HCT116 (cell line): Measurements from ENCODE around the gene CALCB. TPM values are rescaled to one million over a fixed set of nuclear protein-coding genes. Genes with fewer than 3 reads are reported as not detected.

Experiments used
- ATAC-seq: fragments of 200-7000 bp; cut with Tn5 transposase; 2 replicates; pipeline ENCODE4 v1.9.1; 2020; ENCODE audit warnings: mild to moderate bottlenecking, moderate library complexity
- BruUV-seq: library from RNA; stranded (reverse); fragments of 400-500 nt; replicated peaks from 2 replicates; lab custom pipeline; 2021; lab: Mats Ljungman, UMichigan
- CTCF ChIA-PET: fragments of 300-600 bp; sonication (Branson Sonifier 250); formaldehyde crosslinking; loops from one replicate; lab custom pipeline; 2021; ENCODE audit warnings: antibody characterized with exemption; lab: Charles Lee
- POLR2A ChIA-PET: fragments of 300-600, 350-600 bp; sonication (Branson Sonifier 250); formaldehyde crosslinking; loops from one replicate; lab custom pipeline; 2021; ENCODE audit warnings: antibody characterized with exemption; lab: Charles Lee
- RAD21 ChIA-PET, 2 experiments: fragments of 300-600 bp; sonication (Branson Sonifier 250); formaldehyde crosslinking; loops; one replicate each; lab custom pipeline; 2023; ENCODE audit warnings: low total read pairs in 2 of 2; ENCODE audit not compliant: uncharacterized antibody in 2 of 2, unreplicated experiment in 2 of 2, low non-redundant PET in 1 of 2; lab: Charles Lee
- DNase-seq: peaks from one replicate; pipeline ENCODE4 v3.0.0-alpha.2; 2010; ENCODE audit warnings: low read depth, low spot score
- H2AFZ ChIP-seq: fragments of 200-600 bp; shearing (Covaris generic), sonication (generic); 2 replicates; pipeline ENCODE4 v1.6.1; 2017; ENCODE audit warnings: low read depth, mixed run types, mixed read lengths, antibody characterized with exemption, low read length; ENCODE audit not compliant: poor library complexity, severe bottlenecking
- H3K27ac ChIP-seq: 2 replicates; pipeline ENCODE4 v1.5.1; 2012; ENCODE audit warnings: low read depth, low read length
- H3K27me3 ChIP-seq: fragments of 200-600 bp; sonication (generic); 2 replicates; pipeline ENCODE4 v1.6.1; 2016; ENCODE audit warnings: mixed run types, low read length, mixed read lengths; ENCODE audit not compliant: insufficient read depth
- H3K36me3 ChIP-seq, 2 experiments: fragments of 200-500 bp in 1 of 2; fragments of 200-600 bp in 1 of 2; sonication (Bioruptor generic) in 1 of 2; sonication (generic) in 1 of 2; 2 replicates each; pipeline versions ENCODE4 v1.5.1 to v1.6.1; 2014 to 2016; ENCODE audit warnings: low read length in 2 of 2, inconsistent platforms in 1 of 2, mixed read lengths in 1 of 2, mixed run types in 1 of 2; ENCODE audit not compliant: insufficient read depth in 2 of 2, control insufficient read depth in 1 of 2
- H3K4me1 ChIP-seq, 2 experiments: fragments of 200-600 bp in 1 of 2; sonication (generic) in 1 of 2; 2 replicates each; pipeline versions ENCODE4 v1.5.1 to v1.6.1; 2012 to 2017; ENCODE audit warnings: low read length in 2 of 2, inconsistent platforms in 1 of 2, mild to moderate bottlenecking in 1 of 2, mixed read lengths in 1 of 2, mixed run types in 1 of 2, moderate library complexity in 1 of 2; ENCODE audit not compliant: insufficient read depth in 2 of 2, control insufficient read depth in 1 of 2
- H3K4me2 ChIP-seq: fragments of 200-600 bp; sonication (generic); 2 replicates; pipeline ENCODE4 v1.6.1; 2017; ENCODE audit warnings: mixed run types, low read length, mixed read lengths
- H3K4me3 ChIP-seq, 2 experiments: fragments of 200-600 bp in 1 of 2; sonication (generic) in 1 of 2; replicated peaks in 1 of 2; 2 replicates each; pipeline ENCODE4 v1.5.1; 2011 to 2016; ENCODE audit warnings: low read length in 2 of 2, control low read depth in 1 of 2, low read depth in 1 of 2, mild to moderate bottlenecking in 1 of 2, mixed read lengths in 1 of 2, mixed run types in 1 of 2
- H3K79me2 ChIP-seq: fragments of 200-600 bp; sonication (generic); 2 replicates; pipeline ENCODE4 v1.6.1; 2017; ENCODE audit warnings: mild to moderate bottlenecking, mixed run types, low read length, moderate library complexity, mixed read lengths; ENCODE audit not compliant: insufficient read depth
- H3K9ac ChIP-seq: fragments of 200-600 bp; sonication (generic); 2 replicates; pipeline ENCODE4 v1.6.1; 2016; ENCODE audit warnings: low read length, mixed read lengths
- H3K9me2 ChIP-seq: fragments of 200-600 bp; sonication (generic), shearing (Covaris generic); 2 replicates; pipeline ENCODE4 v1.6.1; 2017; ENCODE audit warnings: mixed run types, mild to moderate bottlenecking, moderate library complexity; ENCODE audit not compliant: insufficient read depth
- H3K9me3 ChIP-seq, 2 experiments: fragments of 200-500 bp in 1 of 2; fragments of 200-600 bp in 1 of 2; sonication (Bioruptor generic) in 1 of 2; sonication (generic) in 1 of 2; 2 replicates each; pipeline ENCODE4 v1.6.1; 2014 to 2017; ENCODE audit warnings: low read length in 2 of 2, mixed read lengths in 2 of 2, inconsistent platforms in 1 of 2, low read depth in 1 of 2, mild to moderate bottlenecking in 1 of 2, mixed run types in 1 of 2, moderate library complexity in 1 of 2; ENCODE audit not compliant: control insufficient read depth in 1 of 2, insufficient read depth in 1 of 2
- H4K20me1 ChIP-seq: fragments of 200-600 bp; sonication (generic), shearing (Covaris generic); 2 replicates; pipeline ENCODE4 v1.6.1; 2017; ENCODE audit warnings: mixed run types, mild to moderate bottlenecking, moderate library complexity; ENCODE audit not compliant: insufficient read depth
- CEBPB ChIP-seq: IDR thresholded peaks from 2 replicates; pipeline ENCODE4 v1.6.1; 2012; ENCODE audit warnings: low read depth
- CTCF ChIP-seq, 3 experiments: fragments of 200-600 bp in 1 of 3; sonication (generic) in 1 of 3; IDR thresholded peaks in 2 of 3; conservative IDR thresholded peaks in 1 of 3; 2 replicates each; pipeline ENCODE4 v1.5.1; 2012 to 2017; ENCODE audit warnings: low read depth in 2 of 3, low read length in 2 of 3, antibody characterized with exemption in 1 of 3, borderline replicate concordance in 1 of 3, control low read depth in 1 of 3, mild to moderate bottlenecking in 1 of 3, mixed read lengths in 1 of 3, mixed run types in 1 of 3, moderate library complexity in 1 of 3; ENCODE audit not compliant: insufficient read depth in 1 of 3
- EGR1 ChIP-seq: IDR thresholded peaks from 2 replicates; pipeline ENCODE4 v1.6.1; 2012; ENCODE audit warnings: low read depth
- ELF1 ChIP-seq: IDR thresholded peaks from 2 replicates; pipeline ENCODE4 v1.6.1; 2012; ENCODE audit warnings: low read depth, borderline replicate concordance
- EZH2 ChIP-seq: fragments of 200-600 bp; sonication (generic); IDR thresholded peaks from 2 replicates; pipeline ENCODE4 v1.6.1; 2017; ENCODE audit warnings: antibody characterized with exemption, mixed run types
- POLR2A ChIP-seq: IDR thresholded peaks from 2 replicates; pipeline ENCODE4 v1.7.0; 2011; ENCODE audit warnings: borderline replicate concordance; ENCODE audit not compliant: insufficient read depth, insufficient read length; ENCODE audit errors: extremely low read depth
- POLR2AphosphoS5 ChIP-seq: IDR thresholded peaks from 2 replicates; pipeline ENCODE4 v1.6.1; 2011; ENCODE audit warnings: mild to moderate bottlenecking, low read depth, low read length, moderate library complexity
- RAD21 ChIP-seq: IDR thresholded peaks from 2 replicates; pipeline ENCODE4 v1.6.1; 2012; ENCODE audit warnings: low read depth, mild to moderate bottlenecking
- REST ChIP-seq: IDR thresholded peaks from 2 replicates; pipeline ENCODE4 v1.6.1; 2012; ENCODE audit warnings: low read depth
- SRF ChIP-seq: IDR thresholded peaks from 2 replicates; pipeline ENCODE4 v1.6.1; 2012; ENCODE audit warnings: low read depth
- TCF7L2 ChIP-seq: IDR thresholded peaks from 2 replicates; pipeline ENCODE4 v1.7.0; 2011; ENCODE audit warnings: borderline replicate concordance, inconsistent platforms; ENCODE audit not compliant: insufficient read depth, insufficient read length; ENCODE audit errors: extremely low read depth
- YY1 ChIP-seq: IDR thresholded peaks from 2 replicates; pipeline ENCODE4 v1.6.1; 2011; ENCODE audit warnings: low read length, low read depth, moderate library complexity, mild to moderate bottlenecking; ENCODE audit not compliant: insufficient replicate concordance; ENCODE audit errors: extremely low read depth
- intact Hi-C: fragments of 100-400 bp; cut with micrococcal nuclease; formaldehyde crosslinking; loops from 2 replicates; pipeline ENCODE4 v1.10.0; 2022
- total RNA-seq: library from RNA; stranded (reverse); gene quantifications from one replicate; pipeline ENCODE4 v1.2.1, GENCODE V29; 2021; ENCODE audit not compliant: unreplicated experiment

Gene CALCB
- total RNA-seq, 1 experiment from 2014 or later = 0.22 TPM

- Histone ChIP-seq H3K9me3 (no peaks in the 10 kb centered on the region), H3K36me3 (no peaks in the 10 kb centered on the region), H3K27me3 (no peaks in the 10 kb centered on the region), H2AFZ (no peak overlapping the region), H3K79me2 (no peaks in the 10 kb centered on the region), H3K4me2 (no peak overlapping the region), H3K27ac (no peak overlapping the region), H3K9ac (no peak overlapping the region), H3K4me1 (peaks cover 7 to 11% of the 10 kb centered on the region in 2 experiments; a peak in 2 of 4 replicates), H3K9me2 (no peaks in the 10 kb centered on the region), H4K20me1 (no peaks in the 10 kb centered on the region), H3K4me3 (no peak overlapping the region)
- ATAC-seq (no peak), DNase-seq (no peak)
- TF ChIP-seq SRF (no peak), EZH2 (no peak), POLR2AphosphoS5 (no peak), CTCF (IDR thresholded peaks at IDR 0.05 in 2 of 3, conservative IDR thresholded peaks at IDR 0.05 in 1 of 3; ENCODE audit: borderline replicate concordance in 1 of 3, insufficient read depth in 1 of 3, low read depth in 2 of 3, low read length in 2 of 3) (no peak), RAD21 (no peak), YY1 (no peak), ELF1 (no peak), REST (no peak), TCF7L2 (no peak), CEBPB (no peak), EGR1 (no peak), POLR2A (no peak)
- CTCF ChIA-PET = interaction anchor here (1.1 to 6.1 kb wide), 2 partner anchors 12 to 164 kb away, joined by 3 to 122 read pairs; no protein-coding TSS in a partner anchor
- intact Hi-C loops = no loop called here
- BruUV-seq = no TSS peak
- POLR2A ChIA-PET = no interaction called here
- RAD21 ChIA-PET = no interaction called here
Observed at GRCh38 chr11:15072551-15073143, 746 bp upstream of the CALCB start.
